A375 (cell line): Measurements from ENCODE around the gene RELT. TPM values are rescaled to one million over a fixed set of nuclear protein-coding genes. Genes with fewer than 3 reads are reported as not detected.

Experiments
- total RNA-seq: library from RNA; depleted of rRNA; stranded (reverse); fragments of >200 nt; shearing (Covaris generic); gene quantifications from 2 replicates; pipeline ENCODE4 v1.2.3, GENCODE V29; 2014; rRNA removed

RELT gene, protein sequence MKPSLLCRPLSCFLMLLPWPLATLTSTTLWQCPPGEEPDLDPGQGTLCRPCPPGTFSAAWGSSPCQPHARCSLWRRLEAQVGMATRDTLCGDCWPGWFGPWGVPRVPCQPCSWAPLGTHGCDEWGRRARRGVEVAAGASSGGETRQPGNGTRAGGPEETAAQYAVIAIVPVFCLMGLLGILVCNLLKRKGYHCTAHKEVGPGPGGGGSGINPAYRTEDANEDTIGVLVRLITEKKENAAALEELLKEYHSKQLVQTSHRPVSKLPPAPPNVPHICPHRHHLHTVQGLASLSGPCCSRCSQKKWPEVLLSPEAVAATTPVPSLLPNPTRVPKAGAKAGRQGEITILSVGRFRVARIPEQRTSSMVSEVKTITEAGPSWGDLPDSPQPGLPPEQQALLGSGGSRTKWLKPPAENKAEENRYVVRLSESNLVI
- total RNA-seq = 24.3 and 28.3 TPM in 2 replicates

GRCh38 chr11:73376160-73376802 lies at the start of gene RELT:
RELT (plus strand) TSS chr11:73376399; CDS start chr11:73389137, 12,738 bp downstream.

Other genes starting within 250 kb of the RELT start
- 4.9 and 5.5 TPM in 2 replicates for gene FCHSD2, start 234.1 kb upstream of the RELT start, total RNA-seq
- gene P2RY2, start 158.1 kb upstream of the RELT start, total RNA-seq = not detected in 2 replicates
- 0.21 TPM in 1 of 2 replicates, not detected in the other for gene P2RY6, start 104.1 kb upstream of the RELT start, total RNA-seq
- 3.3 and 7.0 TPM in 2 replicates for gene ARHGEF17, start 68.1 kb upstream of the RELT start, total RNA-seq
- 16.9 TPM in 2 replicates for gene FAM168A, start 221.7 kb downstream of the RELT start, total RNA-seq